PC-3 (cell line): Measurements from ENCODE around the gene EEF1A2. TPM values are rescaled to one million over a fixed set of nuclear protein-coding genes. Genes with fewer than 3 reads are reported as not detected.

ENCODE experiments used
- ATAC-seq: fragments of 200-7000 bp; cut with Tn5 transposase; 2 replicates; pipeline ENCODE4 v1.9.1; 2020; ENCODE audit warnings: mild to moderate bottlenecking, moderate library complexity
- BruUV-seq: library from RNA; stranded (reverse); fragments of 400-500 nt; replicated peaks from 2 replicates; lab custom pipeline; 2021; lab: Mats Ljungman, UMichigan
- CTCF ChIA-PET: fragments of 300-600 bp; sonication (Branson Sonifier 250); formaldehyde crosslinking; loops from one replicate; lab custom pipeline; 2022; ENCODE audit warnings: antibody characterized with exemption; lab: Charles Lee
- POLR2A ChIA-PET: fragments of 300-600 bp; sonication (Branson Sonifier 250); formaldehyde crosslinking; loops from one replicate; lab custom pipeline; 2022; ENCODE audit warnings: antibody characterized with exemption; ENCODE audit not compliant: unreplicated experiment; lab: Charles Lee
- DNase-seq: peaks from one replicate; pipeline ENCODE4 v3.0.0-alpha.2; 2015
- H2AFZ ChIP-seq: fragments of 300-600 bp; sonication (generic); 2 replicates; pipeline ENCODE4 v1.6.0; 2016; ENCODE audit warnings: antibody characterized with exemption, low read length
- H3F3A ChIP-seq: fragments of 300-600 bp; sonication (generic); one replicate; pipeline ENCODE4 v1.6.0; 2017; ENCODE audit warnings: antibody characterized with exemption, low read length, control low read depth, mild to moderate bottlenecking; ENCODE audit not compliant: unreplicated experiment
- H3K27ac ChIP-seq: fragments of 300-600 bp; sonication (generic); 2 replicates; pipeline ENCODE4 v1.5.1; 2016; ENCODE audit warnings: mild to moderate bottlenecking, low read length
- H3K27me3 ChIP-seq: fragments of 300-600 bp; sonication (generic); 2 replicates; pipeline ENCODE4 v1.6.1; 2016; ENCODE audit warnings: low read length, mixed read lengths
- H3K36me3 ChIP-seq: fragments of 300-600 bp; sonication (generic); 2 replicates; pipeline ENCODE4 v1.6.1; 2016; ENCODE audit warnings: low read depth, mixed run types, low read length, mixed read lengths
- H3K4me1 ChIP-seq: fragments of 300-600 bp; sonication (generic); 2 replicates; pipeline ENCODE4 v1.5.1; 2016; ENCODE audit warnings: low read length; ENCODE audit not compliant: insufficient read depth
- H3K4me2 ChIP-seq: fragments of 300-600 bp; sonication (generic); 2 replicates; pipeline ENCODE4 v1.6.0; 2016; ENCODE audit warnings: low read length
- H3K4me3 ChIP-seq: fragments of 300-600 bp; sonication (generic); 2 replicates; pipeline ENCODE4 v1.5.1; 2016; ENCODE audit warnings: mild to moderate bottlenecking, low read length, mixed read lengths
- H3K79me2 ChIP-seq: fragments of 300-600 bp; sonication (generic); 2 replicates; pipeline ENCODE4 v1.6.1; 2017; ENCODE audit warnings: low read length, mixed read lengths
- H3K9ac ChIP-seq: fragments of 300-600 bp; sonication (generic); 2 replicates; pipeline ENCODE4 v1.6.0; 2016; ENCODE audit warnings: mild to moderate bottlenecking, low read length
- H3K9me2 ChIP-seq: fragments of 300-600 bp; sonication (generic); replicated peaks from 2 replicates; pipeline ENCODE4 v1.6.1; 2016; ENCODE audit warnings: mixed run types, low read length, mixed read lengths
- H3K9me3 ChIP-seq: fragments of 300-600 bp; sonication (generic); 2 replicates; pipeline ENCODE4 v1.6.1; 2016; ENCODE audit warnings: low read length, mixed read lengths
- H4K20me1 ChIP-seq: fragments of 300-600 bp; sonication (generic); 2 replicates; pipeline ENCODE4 v1.6.1; 2016; ENCODE audit warnings: low read length, mixed read lengths
- CTCF ChIP-seq: fragments of 300-600 bp; sonication (generic); conservative IDR thresholded peaks from 2 replicates; pipeline ENCODE4 v1.5.1; 2017; ENCODE audit warnings: antibody characterized with exemption, low read depth, mild to moderate bottlenecking, low read length
- EZH2 ChIP-seq: fragments of 300-600 bp; sonication (generic); IDR thresholded peaks from one replicate; pipeline ENCODE4 v1.6.1; 2017; ENCODE audit warnings: antibody characterized with exemption, mild to moderate bottlenecking, low read length; ENCODE audit not compliant: unreplicated experiment
- EZH2phosphoT487 ChIP-seq: fragments of 300-600 bp; sonication (generic); IDR thresholded peaks from 2 replicates; pipeline ENCODE4 v1.6.1; 2018; ENCODE audit warnings: mild to moderate bottlenecking, antibody characterized with exemption, low read length, borderline replicate concordance
- intact Hi-C: fragments of 100-400 bp; cut with micrococcal nuclease; formaldehyde crosslinking; loops from 2 replicates; pipeline ENCODE4 v1.9.0; 2023
- total RNA-seq: library from RNA; depleted of rRNA; stranded (reverse); fragments of >200 nt; gene quantifications from 2 replicates; pipeline ENCODE4 v1.2.3, GENCODE V29; 2014

EEF1A2 gene
- total RNA-seq, 1 experiment from 2014 or later, result 463 TPM

- POLR2A ChIA-PET, result no interaction called here
- no peak for ATAC-seq
- no TSS peak for BruUV-seq
- H4K20me1 ChIP-seq, result no peaks in the 10 kb centered on the region
- H3K36me3 ChIP-seq, result no peaks in the 10 kb centered on the region
- intact Hi-C loops, result no loop called here
- H3K27me3 ChIP-seq, result peaks cover 75% of the 10 kb centered on the region
- no peaks in the 10 kb centered on the region for H3F3A ChIP-seq
- CTCF ChIA-PET, result no interaction called here
- no peaks in the 10 kb centered on the region for H3K9me2 ChIP-seq
- H3K4me1 ChIP-seq, result no peaks in the 10 kb centered on the region
- no peak overlapping the region for H3K4me3 ChIP-seq
- no peaks in the 10 kb centered on the region for H3K9me3 ChIP-seq
- H3K27ac ChIP-seq, result no peak overlapping the region
- H3K9ac ChIP-seq, result no peak overlapping the region
- H3K79me2 ChIP-seq, result no peaks in the 10 kb centered on the region
- no peak for TF ChIP-seq CTCF
- TF ChIP-seq EZH2, result no peak
- TF ChIP-seq EZH2phosphoT487, result no peak
- H3K4me2 ChIP-seq, result no peak overlapping the region
- DNase-seq, result no peak
- H2AFZ ChIP-seq, result no peak overlapping the region
These were observed 28.5 kb downstream of the EEF1A2 start for GRCh38 chr20:63470410-63470809.

GRCh38 chr20:63469713-63470101, 29.2 kb downstream of the EEF1A2 start:
- H2AFZ ChIP-seq, result no peak overlapping the region
- H3K9me3 ChIP-seq, result no peaks in the 10 kb centered on the region
- no peak overlapping the region for H3K4me2 ChIP-seq
- no peak overlapping the region for H3K4me3 ChIP-seq
- DNase-seq (no peak), ATAC-seq (no peak)
- POLR2A ChIA-PET, result no interaction called here
- no TSS peak for BruUV-seq
- TF ChIP-seq EZH2 (no peak), EZH2phosphoT487 (no peak), CTCF (no peak)
- no peaks in the 10 kb centered on the region for H3F3A ChIP-seq
- intact Hi-C loops, result no loop called here
- H4K20me1 ChIP-seq, result no peaks in the 10 kb centered on the region
- H3K9ac ChIP-seq, result no peak overlapping the region
- H3K9me2 ChIP-seq, result no peaks in the 10 kb centered on the region
- CTCF ChIA-PET, result no interaction called here
- H3K27me3 ChIP-seq, result peaks cover 77% of the 10 kb centered on the region
- H3K27ac ChIP-seq, result no peak overlapping the region
- H3K79me2 ChIP-seq, result no peaks in the 10 kb centered on the region
- H3K4me1 ChIP-seq, result no peaks in the 10 kb centered on the region
- H3K36me3 ChIP-seq, result no peaks in the 10 kb centered on the region

- ATAC-seq (no peak), DNase-seq (no peak)
- Histone ChIP-seq H3K79me2 (no peaks in the 10 kb centered on the region), H3K9me3 (no peaks in the 10 kb centered on the region), H3K9ac (no peak overlapping the region), H3K4me2 (no peak overlapping the region), H3K9me2 (no peaks in the 10 kb centered on the region), H3K36me3 (no peaks in the 10 kb centered on the region), H3K27me3 (peaks cover 77% of the 10 kb centered on the region), H3K4me1 (no peaks in the 10 kb centered on the region), H2AFZ (no peak overlapping the region), H4K20me1 (no peaks in the 10 kb centered on the region), H3F3A (no peaks in the 10 kb centered on the region), H3K4me3 (no peak overlapping the region), H3K27ac (no peak overlapping the region)
- TF ChIP-seq EZH2 (no peak), CTCF (no peak), EZH2phosphoT487 (no peak)
- ChIA-PET POLR2A (no interaction called here), CTCF (no interaction called here)
- intact Hi-C loops, result no loop called here
- BruUV-seq, result no TSS peak
These were observed 29.7 kb downstream of the EEF1A2 start for GRCh38 chr20:63469019-63469712.
